HEK293T (cell line): ENCODE results near the gene CLDN9.

Source experiments
- BHLHE40 ChIP-seq: fragments of 450-650 bp; IDR thresholded peaks from 2 replicates; pipeline ENCODE4 v1.6.1; 2016; ENCODE audit warnings: mild to moderate bottlenecking, moderate library complexity, borderline replicate concordance
- CTBP1 ChIP-seq: fragments of 450-650 bp; IDR thresholded peaks from 2 replicates; pipeline ENCODE4 v1.6.1; 2016; ENCODE audit warnings: borderline replicate concordance
- FOXA1 ChIP-seq: fragments of 450-650 bp; IDR thresholded peaks from 2 replicates; pipeline ENCODE4 v1.6.1; 2016; ENCODE audit warnings: mild to moderate bottlenecking
- FOXM1 ChIP-seq: fragments of 450-650 bp; IDR thresholded peaks from 2 replicates; pipeline ENCODE4 v1.6.1; 2017; ENCODE audit warnings: mild to moderate bottlenecking, borderline replicate concordance
- NFRKB ChIP-seq: fragments of 450-650 bp; IDR thresholded peaks from 2 replicates; pipeline ENCODE4 v1.6.1; 2016; ENCODE audit warnings: mild to moderate bottlenecking, moderate library complexity
- TARDBP ChIP-seq: fragments of 450-650 bp; IDR thresholded peaks from 2 replicates; pipeline ENCODE4 v1.6.1; 2016

DNA sequence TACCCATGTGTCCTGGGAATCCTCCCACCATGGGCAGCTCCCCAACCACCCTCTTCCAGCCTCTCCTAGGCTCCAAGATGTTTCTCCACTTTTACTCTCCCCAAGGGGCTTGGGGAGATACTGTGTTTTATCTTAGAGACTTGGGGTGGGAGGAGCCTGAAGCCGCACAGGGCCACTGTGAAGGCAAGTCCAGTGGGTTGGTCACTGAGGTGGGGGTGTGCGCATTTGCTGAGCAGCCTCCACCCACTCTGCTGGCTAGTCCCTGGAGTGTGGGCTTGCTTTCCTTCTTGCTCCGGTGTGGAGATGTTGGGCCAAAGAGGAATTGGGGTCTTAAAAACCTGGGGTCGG lies 4.1 kb upstream of the CLDN9 start:
- no peak for TF ChIP-seq BHLHE40
- TF ChIP-seq FOXM1, result no peak
- TF ChIP-seq CTBP1, result no peak
- TF ChIP-seq NFRKB, result no peak
- no peak for TF ChIP-seq FOXA1
- TF ChIP-seq TARDBP, result no peak
